CD4-positive, alpha-beta memory T cell (primary cell): Measurements from ENCODE around the gene ZNF70. TPM values are rescaled to one million over a fixed set of nuclear protein-coding genes. Genes with fewer than 3 reads are reported as not detected.
A peak's percentile ranks its signal among the peaks of the same experiment; 100 is the strongest.

Experiments used
- CTCF ChIA-PET: fragments of 350-600 bp; sonication (Branson Sonifier 250); formaldehyde crosslinking; loops from one replicate; lab custom pipeline; 2021; ENCODE audit warnings: inconsistent platforms; ENCODE audit not compliant: partially characterized antibody; lab: Charles Lee
- POLR2A ChIA-PET: fragments of 350-600 bp; sonication (Branson Sonifier 250); formaldehyde crosslinking; loops from one replicate; lab custom pipeline; 2021; ENCODE audit not compliant: partially characterized antibody; lab: Charles Lee
- DNase-seq, 5 donors: peaks; one replicate each; pipeline versions ENCODE4 v3.0.0 to v3.0.0-alpha.2; 2020 to 2022; ENCODE audit warnings: mixed read lengths in 1 of 5
- H3K27ac ChIP-seq: one replicate; pipeline ENCODE4 v1.7.0; 2013; ENCODE audit warnings: low read depth, low read length
- H3K27me3 ChIP-seq: 2 replicates; pipeline ENCODE4 v1.7.0; 2013; ENCODE audit warnings: mild to moderate bottlenecking, low read length, moderate library complexity; ENCODE audit not compliant: insufficient read depth
- H3K36me3 ChIP-seq: 2 replicates; pipeline ENCODE4 v1.7.0; 2013; ENCODE audit warnings: mild to moderate bottlenecking, low read length, moderate library complexity; ENCODE audit not compliant: insufficient read depth
- H3K4me1 ChIP-seq: 2 replicates; pipeline ENCODE4 v1.7.0; 2013; ENCODE audit warnings: mild to moderate bottlenecking, low read length, moderate library complexity; ENCODE audit not compliant: insufficient read depth
- H3K4me3 ChIP-seq, 2 donors: one replicate each; pipeline ENCODE4 v1.7.0; 2013; ENCODE audit warnings: low read length in 2 of 2, mild to moderate bottlenecking in 1 of 2
- H3K9me3 ChIP-seq, 2 donors: one replicate each; pipeline ENCODE4 v1.7.0; 2013; ENCODE audit warnings: low read length in 2 of 2, control low read depth in 1 of 2; ENCODE audit not compliant: control insufficient read depth in 1 of 2
- H3K27ac Mint-ChIP-seq, 7 donors: one replicate each; pipeline ENCODE4 v1.8.0; 2020 to 2021; ENCODE audit warnings: mixed read lengths in 7 of 7, mild to moderate bottlenecking in 6 of 7, inconsistent platforms in 3 of 7, moderate library complexity in 3 of 7
- H3K27me3 Mint-ChIP-seq, 2 donors: one replicate each; pipeline ENCODE4 v1.8.0; 2020 to 2021; ENCODE audit warnings: mixed read lengths in 2 of 2
- H3K36me3 Mint-ChIP-seq, 2 donors: one replicate each; pipeline ENCODE4 v1.8.0; 2020 to 2021; ENCODE audit warnings: mixed read lengths in 2 of 2, inconsistent platforms in 1 of 2, mild to moderate bottlenecking in 1 of 2
- H3K4me1 Mint-ChIP-seq, 4 donors: one replicate each; pipeline ENCODE4 v1.8.0; 2020 to 2021; ENCODE audit warnings: mixed read lengths in 4 of 4, mild to moderate bottlenecking in 1 of 4
- H3K4me3 Mint-ChIP-seq, 8 donors: one replicate each; pipeline ENCODE4 v1.8.0; 2020 to 2021; ENCODE audit warnings: mixed read lengths in 8 of 8, mild to moderate bottlenecking in 7 of 8, moderate library complexity in 6 of 8, inconsistent platforms in 3 of 8
- H3K9me3 Mint-ChIP-seq, 8 donors: one replicate each; pipeline ENCODE4 v1.8.0; 2020 to 2021; ENCODE audit warnings: mixed read lengths in 8 of 8, mild to moderate bottlenecking in 5 of 8, inconsistent platforms in 3 of 8, moderate library complexity in 1 of 8
- intact Hi-C: fragments of 100-400 bp; cut with micrococcal nuclease; formaldehyde crosslinking; loops from one replicate; pipeline ENCODE4 v1.15.1; 2023
- polyA plus RNA-seq, 2 donors: library from polyadenylated mRNA; unstranded; fragments of 300-500 nt; fragmentation: Illumina TruSeq; gene quantifications; one replicate each; pipeline ENCODE4 v1.2.3, GENCODE V29; 2021
- total RNA-seq, 2 experiments: library from RNA; stranded (reverse); gene quantifications; one replicate each; pipeline ENCODE4 v1.2.3, GENCODE V29; 2021

Gene ZNF70
- total and polyA plus RNA-seq, 4 experiments from 2014 or later, result 0.37 to 7.4 (median 6.4) TPM; not detected in 1

DNA sequence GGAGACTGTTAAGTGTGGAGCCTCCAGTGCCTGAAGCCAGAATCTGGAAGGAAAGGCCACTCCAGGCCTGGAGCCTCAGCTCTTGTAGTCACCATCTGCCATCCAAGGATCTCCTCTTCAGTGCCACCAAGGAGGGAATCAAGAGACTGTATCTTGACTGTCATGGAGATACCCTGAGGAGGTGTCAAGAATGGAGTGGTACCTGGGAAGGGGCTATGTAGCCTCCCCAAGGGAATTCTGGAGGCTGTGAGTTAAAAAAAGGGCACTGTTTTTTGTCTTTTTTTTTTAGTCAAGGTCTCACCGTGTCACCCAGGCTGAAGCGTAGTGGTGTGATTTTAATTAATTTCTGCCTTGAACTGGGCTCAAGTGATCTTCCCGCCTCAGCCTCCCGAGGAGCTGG, 8.7 kb upstream of the ZNF70 start:
- peaks cover 8 to 16% (median 12%) of the 10 kb centered on the region in 4 donors for H3K4me1 Mint-ChIP-seq
- Histone ChIP-seq H3K36me3 (no peaks in the 10 kb centered on the region), H3K9me3 (no peaks in the 10 kb centered on the region), H3K4me1 (peaks cover 22% of the 10 kb centered on the region), H3K27me3 (no peaks in the 10 kb centered on the region), H3K27ac (no peak overlapping the region), H3K4me3 (no peak overlapping the region)
- H3K27me3 Mint-ChIP-seq, result no peaks in the 10 kb centered on the region
- no peaks in the 10 kb centered on the region for H3K36me3 Mint-ChIP-seq
- no peak overlapping the region for H3K27ac Mint-ChIP-seq
- intact Hi-C loops, result no loop called here
- no peak for DNase-seq
- H3K4me3 Mint-ChIP-seq, result no peak overlapping the region
- ChIA-PET CTCF (interaction anchor here (0.6 kb wide), 1 partner anchor 107 kb away, joined by 3 read pairs; no protein-coding TSS in a partner anchor), POLR2A (no interaction called here)
- H3K9me3 Mint-ChIP-seq, result no peaks in the 10 kb centered on the region

DNA sequence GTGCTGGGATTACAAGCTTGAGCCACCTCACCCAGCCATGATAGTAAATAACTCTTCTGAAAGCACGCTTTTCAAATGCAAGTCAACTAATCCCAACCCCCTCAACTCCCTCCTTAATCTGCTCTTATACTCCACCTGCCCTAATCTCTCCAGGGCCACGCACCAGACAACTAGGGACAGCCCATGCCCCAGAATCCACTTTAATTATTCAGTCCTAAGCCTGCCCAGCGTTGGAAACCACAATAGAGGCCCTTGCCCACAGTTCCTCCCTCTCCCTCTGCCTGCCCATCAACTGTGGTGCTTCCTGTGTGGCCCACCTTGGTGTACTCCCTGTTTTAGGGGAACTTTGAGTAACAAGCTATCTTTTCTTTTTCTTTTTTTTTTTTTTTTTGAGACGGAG, 6.0 kb upstream of the ZNF70 start:
- ChIA-PET CTCF (interaction anchor here (0.6 to 1.6 kb wide), 2 partner anchors 20 to 39 kb away, joined by 3 read pairs; no protein-coding TSS in a partner anchor), POLR2A (no interaction called here)
- Mint-ChIP-seq H3K27ac (no peak overlapping the region), H3K27me3 (no peaks in the 10 kb centered on the region), H3K36me3 (no peaks in the 10 kb centered on the region), H3K4me1 (peaks cover 0 to 5% (median 2%) of the 10 kb centered on the region in 4 donors), H3K9me3 (no peaks in the 10 kb centered on the region), H3K4me3 (no peak overlapping the region)
- intact Hi-C loops, result no loop called here
- Histone ChIP-seq H3K4me3 (no peak overlapping the region), H3K27ac (no peak overlapping the region), H3K27me3 (no peaks in the 10 kb centered on the region), H3K9me3 (no peaks in the 10 kb centered on the region), H3K36me3 (no peaks in the 10 kb centered on the region), H3K4me1 (no peaks in the 10 kb centered on the region)
- DNase-seq, result no peak

DNA sequence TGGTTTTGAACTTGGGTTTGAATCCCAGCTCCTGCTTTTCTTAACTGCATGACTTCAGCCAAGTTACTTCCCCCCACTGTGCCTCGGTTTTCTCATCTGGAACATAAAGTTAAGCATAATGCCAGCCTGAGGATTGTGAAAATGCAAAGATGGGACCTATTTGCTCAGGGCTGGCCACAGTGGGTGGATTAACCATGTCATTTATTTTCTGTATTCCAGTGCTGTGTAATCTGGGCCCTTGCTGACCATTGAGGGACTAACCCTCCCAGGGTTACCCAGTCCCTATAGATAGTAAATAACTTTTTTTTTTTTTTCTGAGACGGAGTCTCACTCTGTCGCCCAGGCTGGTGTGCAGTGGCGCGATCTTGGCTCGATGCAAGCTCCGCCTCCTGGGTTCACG, 4.8 kb upstream of the ZNF70 start:
- CTCF ChIA-PET, result interaction anchor here (0.6 kb wide), 1 partner anchor 15 kb away, joined by 4 read pairs; no protein-coding TSS in a partner anchor
- Mint-ChIP-seq H3K4me3 (no peak overlapping the region), H3K4me1 (peaks cover 0 to 9% (median 3%) of the 10 kb centered on the region in 4 donors), H3K27me3 (no peaks in the 10 kb centered on the region), H3K36me3 (no peaks in the 10 kb centered on the region), H3K9me3 (no peaks in the 10 kb centered on the region), H3K27ac (no peak overlapping the region)
- intact Hi-C loops, result no loop called here
- Histone ChIP-seq H3K36me3 (no peaks in the 10 kb centered on the region), H3K4me1 (peaks cover 5% of the 10 kb centered on the region), H3K27ac (no peak overlapping the region), H3K27me3 (no peaks in the 10 kb centered on the region), H3K9me3 (no peaks in the 10 kb centered on the region), H3K4me3 (no peak overlapping the region)
- no peak for DNase-seq
- POLR2A ChIA-PET, result interaction anchor here (0.8 kb wide), 1 partner anchor 59 kb away, joined by 3 read pairs; no protein-coding TSS in a partner anchor

DNA sequence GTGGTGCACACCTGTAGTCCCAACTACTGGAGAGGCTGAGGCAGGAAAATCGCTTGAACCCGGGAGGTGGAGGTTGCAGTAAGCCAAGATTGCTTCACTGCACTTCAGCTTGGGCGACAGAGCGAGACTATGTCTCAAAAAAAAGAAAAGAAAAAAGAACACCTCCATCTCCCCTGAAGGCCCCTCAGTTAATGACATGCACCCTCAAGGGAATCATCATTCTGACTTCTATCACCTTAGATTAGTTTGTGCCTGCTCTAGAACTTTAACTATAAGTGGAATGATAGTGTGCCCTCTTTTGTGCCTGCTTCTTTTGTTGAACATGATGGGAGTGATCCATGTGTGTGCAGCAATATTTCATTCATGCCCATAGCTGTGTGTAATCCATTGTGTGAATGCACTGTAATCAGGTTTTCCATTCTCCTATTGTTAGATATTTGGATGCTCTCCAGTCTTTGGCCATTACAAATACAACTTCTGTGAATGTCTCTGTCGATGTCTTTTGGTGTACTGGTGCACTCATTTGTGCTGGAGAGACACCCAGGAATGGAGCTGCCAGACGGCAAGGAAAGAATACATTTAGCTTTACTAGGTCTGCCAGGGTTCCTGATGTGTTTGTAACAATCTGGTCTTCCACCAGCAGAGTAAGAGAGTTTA, 4.2 kb upstream of the ZNF70 start:
- CTCF ChIA-PET, result interaction anchor here (0.6 kb wide), 1 partner anchor 16 kb away, joined by 4 read pairs; no protein-coding TSS in a partner anchor
- Histone ChIP-seq H3K36me3 (no peaks in the 10 kb centered on the region), H3K27ac (no peak overlapping the region), H3K27me3 (no peaks in the 10 kb centered on the region), H3K9me3 (no peaks in the 10 kb centered on the region), H3K4me1 (peaks cover 11% of the 10 kb centered on the region), H3K4me3 (no peak overlapping the region)
- Mint-ChIP-seq H3K9me3 (no peaks in the 10 kb centered on the region), H3K36me3 (no peaks in the 10 kb centered on the region), H3K27me3 (no peaks in the 10 kb centered on the region), H3K4me3 (no peak overlapping the region), H3K27ac (peak overlapping the region in 1 of 7 donors; percentile 27), H3K4me1 (peaks cover 3 to 15% (median 9%) of the 10 kb centered on the region in 4 donors)
- POLR2A ChIA-PET, result interaction anchor here (0.7 to 0.8 kb wide), 2 partner anchors 9 to 59 kb away, joined by 3 read pairs; no protein-coding TSS in a partner anchor
- no peak for DNase-seq
- intact Hi-C loops, result loop anchor here (5.0 kb wide), 1 partner anchor 38 kb away; no protein-coding TSS in a partner anchor

DNA sequence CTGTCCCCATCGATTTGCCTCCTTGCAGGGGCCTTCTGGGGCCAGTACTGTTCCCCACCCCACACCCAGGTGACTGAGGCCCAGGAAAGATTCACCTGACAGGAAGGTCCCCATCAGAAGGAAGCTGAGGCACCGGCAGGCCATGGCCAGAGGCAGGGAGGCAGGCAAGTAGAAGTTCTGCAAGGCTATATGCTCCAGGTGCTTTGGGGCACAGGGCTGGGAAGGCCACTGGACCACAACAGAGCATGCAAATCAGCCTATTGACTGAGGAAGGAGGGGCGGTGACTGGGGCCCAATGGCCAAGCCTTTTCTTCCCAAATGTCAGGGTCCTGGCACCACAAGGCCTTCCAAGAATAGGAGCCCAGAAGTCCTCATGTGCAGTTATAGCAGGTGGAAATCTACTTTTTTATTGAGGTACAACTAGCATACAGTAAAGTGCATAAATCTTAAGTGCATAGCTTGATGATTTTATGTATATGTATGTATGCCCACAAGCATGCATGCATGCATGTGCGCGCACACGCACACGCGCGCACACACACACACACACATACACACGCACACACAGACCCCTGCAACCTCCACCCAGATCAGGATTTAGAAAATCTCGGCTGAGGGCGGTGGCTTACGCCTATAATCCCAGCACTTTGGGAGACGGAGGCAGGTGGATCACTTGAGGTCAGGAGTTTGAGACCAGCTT, 3.5 kb upstream of the ZNF70 start, which contains the start of gene VPREB3:
TSS of gene VPREB3 (minus strand) at position 206 of the 700 bp plus-strand sequence. CDS start at position 144, 62 bp downstream.
- POLR2A ChIA-PET, result interaction anchor here (0.7 to 1.3 kb wide), 2 partner anchors 9 to 38 kb away, joined by 3 read pairs; no protein-coding TSS in a partner anchor
- H3K27ac ChIP-seq, result no peak within 1 kb of the TSS
- H3K27me3 Mint-ChIP-seq, result no peaks in the 10 kb centered on the region

DNA sequence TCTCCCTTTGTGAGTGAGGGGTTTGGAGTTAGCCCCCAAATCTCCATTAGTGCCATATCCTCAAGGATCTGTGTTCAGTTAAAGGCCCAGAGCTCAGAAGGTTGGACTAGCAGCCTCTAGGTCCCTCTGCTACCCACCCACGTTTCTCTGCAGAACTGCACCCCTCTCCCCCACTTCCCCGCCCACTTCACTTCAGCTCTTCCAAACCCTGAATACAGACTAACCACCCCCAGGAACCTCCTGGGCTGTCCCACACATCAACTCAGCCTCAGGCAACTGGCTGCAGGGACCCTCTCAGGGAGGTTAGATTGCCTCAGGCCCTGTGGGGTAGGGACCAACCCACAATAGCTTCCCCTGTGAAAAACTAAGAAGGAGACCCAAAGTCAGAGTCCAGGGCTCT, 2.5 kb upstream of the ZNF70 start:
- Mint-ChIP-seq H3K36me3 (no peaks in the 10 kb centered on the region), H3K9me3 (no peaks in the 10 kb centered on the region), H3K27me3 (no peaks in the 10 kb centered on the region), H3K4me3 (peak overlapping the region in 2 of 8 donors; percentile 39 to 68), H3K4me1 (peaks cover 7 to 21% (median 12%) of the 10 kb centered on the region in 4 donors), H3K27ac (peak overlapping the region in 2 of 7 donors; percentile 61 to 74)
- Histone ChIP-seq H3K9me3 (no peaks in the 10 kb centered on the region), H3K27me3 (no peaks in the 10 kb centered on the region), H3K36me3 (no peaks in the 10 kb centered on the region), H3K27ac (no peak overlapping the region), H3K4me3 (no peak overlapping the region), H3K4me1 (peaks cover 13% of the 10 kb centered on the region)
- no peak for DNase-seq
- CTCF ChIA-PET, result no interaction called here
- intact Hi-C loops, result loop anchor here (5.0 kb wide), 1 partner anchor 36 kb away; no protein-coding TSS in a partner anchor
- POLR2A ChIA-PET, result interaction anchor here (1.3 kb wide), 1 partner anchor 37 kb away, joined by 3 read pairs; no protein-coding TSS in a partner anchor

More for the DNA sequence above, 3.5 kb upstream of the ZNF70 start, which contains the start of gene VPREB3:
- H3K4me3 Mint-ChIP-seq, result peak within 1 kb of the TSS in 2 of 8 donors; percentile 39 to 68
- H3K4me1 Mint-ChIP-seq, result peaks cover 7 to 21% (median 12%) of the 10 kb centered on the region in 4 donors
- H3K27ac Mint-ChIP-seq, result peak within 1 kb of the TSS in 3 of 7 donors; percentile 27 to 74 (median 61)
- DNase-seq, result no peak
- CTCF ChIA-PET, result no interaction called here
- Histone ChIP-seq H3K4me1 (peaks cover 13% of the 10 kb centered on the region), H3K9me3 (no peaks in the 10 kb centered on the region), H3K36me3 (no peaks in the 10 kb centered on the region), H3K27me3 (no peaks in the 10 kb centered on the region), H3K4me3 (no peak within 1 kb of the TSS)
- no peaks in the 10 kb centered on the region for H3K36me3 Mint-ChIP-seq
- intact Hi-C loops, result loop anchor here (5.0 kb wide), 1 partner anchor 37 kb away; no protein-coding TSS in a partner anchor
- no peaks in the 10 kb centered on the region for H3K9me3 Mint-ChIP-seq
